MG63 (cell line): ENCODE measurements around the gene BSND. TPM values are rescaled to one million over a fixed set of nuclear protein-coding genes. Genes with fewer than 3 reads are reported as not detected.

Experiments used
- DNase-seq: peaks from one replicate; pipeline ENCODE4 v3.0.0-alpha.2; 2020
- H3K27me3 ChIP-seq: fragments of 250-450 bp; sonication (Bioruptor Pico); 2 replicates; pipeline ENCODE4 v1.5.1; 2020; ENCODE audit warnings: mild to moderate bottlenecking, moderate library complexity
- H3K36me3 ChIP-seq: fragments of 250-450 bp; sonication (Bioruptor Pico); 2 replicates; pipeline ENCODE4 v1.5.1; 2020; ENCODE audit warnings: mild to moderate bottlenecking, moderate library complexity
- H3K4me3 ChIP-seq: fragments of 250-450 bp; sonication (Bioruptor Pico); 2 replicates; pipeline ENCODE4 v1.5.1; 2020; ENCODE audit warnings: mild to moderate bottlenecking, moderate library complexity
- H3K9me3 ChIP-seq: fragments of 250-450 bp; sonication (Bioruptor Pico); 2 replicates; pipeline ENCODE4 v1.5.1; 2020; ENCODE audit warnings: mild to moderate bottlenecking, moderate library complexity
- total RNA-seq: library from RNA; depleted of rRNA; stranded (reverse); fragments of >200 nt; shearing (Covaris generic); gene quantifications from 2 replicates; pipeline ENCODE4 v1.2.3, GENCODE V29; 2014; ENCODE audit warnings: low replicate concordance

Gene BSND
- total RNA-seq, 1 experiment from 2014 or later: not detected

DNA sequence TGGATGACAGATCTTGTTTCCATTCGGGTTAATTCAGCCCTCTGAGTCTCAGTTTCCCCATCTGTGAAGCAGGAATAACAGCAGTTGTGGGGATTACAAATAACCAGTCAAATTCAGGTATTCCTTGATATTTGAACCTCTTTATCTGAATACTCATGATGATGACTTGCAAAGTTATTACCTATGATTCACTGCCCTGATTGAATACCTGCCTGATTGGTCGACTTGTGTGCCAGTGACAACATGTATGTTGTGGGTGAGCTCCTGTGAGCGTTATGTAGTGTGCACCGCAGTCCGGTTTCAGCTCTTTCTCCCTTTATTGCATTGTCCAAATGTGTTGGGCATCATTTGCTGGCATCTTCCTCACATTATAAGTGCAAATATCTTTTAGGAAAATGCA is 27.8 kb upstream of the BSND start:
- H3K27me3 ChIP-seq: no peaks in the 10 kb centered on the region
- DNase-seq: no peak
- no peaks in the 10 kb centered on the region for H3K9me3 ChIP-seq
- H3K36me3 ChIP-seq: no peaks in the 10 kb centered on the region
- H3K4me3 ChIP-seq: no peak overlapping the region

DNA sequence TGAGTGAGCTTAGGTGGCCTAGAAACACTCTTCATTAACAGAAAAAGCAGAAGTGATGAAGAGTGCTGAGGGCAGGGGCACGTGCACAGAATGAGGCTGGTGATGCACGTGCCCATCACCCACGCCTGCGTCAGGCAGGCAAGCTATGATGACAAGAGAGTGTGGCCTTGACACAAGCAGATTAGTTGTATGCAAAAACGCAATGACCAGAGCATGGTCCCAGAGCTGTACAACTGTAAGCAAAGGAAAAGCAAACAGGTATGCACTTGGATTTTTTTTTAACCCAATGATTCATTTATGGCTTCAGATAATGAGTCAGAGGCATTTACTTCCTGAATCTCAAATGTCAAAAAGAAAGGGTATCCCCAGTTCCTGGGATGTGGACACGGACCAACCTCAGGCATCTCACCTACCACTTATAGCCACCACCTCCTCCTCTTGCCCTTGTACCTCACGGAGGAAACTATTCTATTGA is 27.4 kb upstream of the BSND start:
- DNase-seq: no peak
- H3K9me3 ChIP-seq: no peaks in the 10 kb centered on the region

DNA sequence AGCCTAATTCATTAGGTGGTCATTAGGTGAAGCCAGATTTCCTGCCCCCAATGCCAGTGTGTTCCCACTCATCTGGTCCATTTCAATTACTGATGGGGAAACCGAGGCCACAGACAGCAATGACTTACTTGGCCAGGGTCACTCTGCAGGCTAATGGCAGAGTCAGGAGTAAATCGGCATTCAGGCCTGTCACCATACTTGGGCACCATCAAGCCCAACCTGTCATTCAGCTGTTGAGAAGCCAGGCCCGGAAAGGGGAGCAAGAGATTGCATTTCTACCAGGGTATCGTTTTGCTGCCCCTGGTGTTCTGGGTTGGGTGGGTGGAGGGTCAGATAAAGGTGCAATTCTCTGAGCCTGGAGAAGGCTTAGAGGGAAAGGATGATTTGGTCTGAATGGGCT is 26.3 kb upstream of the BSND start:
- H3K36me3 ChIP-seq: no peaks in the 10 kb centered on the region
- DNase-seq: no peak
- no peak overlapping the region for H3K4me3 ChIP-seq
- H3K27me3 ChIP-seq: no peaks in the 10 kb centered on the region
- no peaks in the 10 kb centered on the region for H3K9me3 ChIP-seq

More for the DNA sequence above, 27.4 kb upstream of the BSND start:
- no peak overlapping the region for H3K4me3 ChIP-seq
- H3K36me3 ChIP-seq: no peaks in the 10 kb centered on the region
- no peaks in the 10 kb centered on the region for H3K27me3 ChIP-seq

DNA sequence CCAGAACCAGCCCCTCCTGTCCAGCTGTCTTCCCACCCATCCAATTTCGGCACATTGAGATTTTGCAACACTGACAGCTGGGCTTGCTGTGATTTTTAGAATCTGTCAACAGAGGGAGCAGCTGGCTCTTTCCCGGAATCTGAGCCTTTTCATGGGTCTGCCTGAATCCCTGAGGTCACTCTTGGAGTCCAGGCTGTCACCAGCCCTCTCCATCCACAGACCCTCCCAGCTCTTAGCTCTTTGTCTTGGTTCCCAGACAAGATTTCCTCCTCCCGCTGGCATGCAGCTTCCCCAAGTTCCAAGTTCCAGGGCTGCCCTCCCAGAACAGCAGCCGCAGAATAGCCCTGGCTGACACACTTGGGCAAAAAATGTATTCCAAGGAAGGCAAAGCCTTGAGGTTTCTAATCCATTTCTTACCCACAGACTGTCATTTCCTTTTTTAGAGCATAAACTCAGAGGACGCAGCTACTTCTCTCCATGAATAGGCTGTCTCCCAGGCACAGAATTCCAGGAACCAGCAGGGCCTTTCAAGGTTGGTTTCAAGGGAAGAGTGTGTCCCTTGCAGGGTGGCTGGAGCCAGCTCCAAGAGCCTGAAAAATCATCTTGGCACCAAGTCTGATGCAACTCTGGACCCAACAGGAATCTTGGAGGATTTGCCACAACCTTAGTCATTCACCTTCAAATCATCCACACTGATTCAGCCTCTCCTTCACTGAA is 25.4 kb upstream of the BSND start:
- no peak overlapping the region for H3K4me3 ChIP-seq
- H3K27me3 ChIP-seq: no peaks in the 10 kb centered on the region
- no peaks in the 10 kb centered on the region for H3K9me3 ChIP-seq
- H3K36me3 ChIP-seq: no peaks in the 10 kb centered on the region
- DNase-seq: peak; percentile 74

DNA sequence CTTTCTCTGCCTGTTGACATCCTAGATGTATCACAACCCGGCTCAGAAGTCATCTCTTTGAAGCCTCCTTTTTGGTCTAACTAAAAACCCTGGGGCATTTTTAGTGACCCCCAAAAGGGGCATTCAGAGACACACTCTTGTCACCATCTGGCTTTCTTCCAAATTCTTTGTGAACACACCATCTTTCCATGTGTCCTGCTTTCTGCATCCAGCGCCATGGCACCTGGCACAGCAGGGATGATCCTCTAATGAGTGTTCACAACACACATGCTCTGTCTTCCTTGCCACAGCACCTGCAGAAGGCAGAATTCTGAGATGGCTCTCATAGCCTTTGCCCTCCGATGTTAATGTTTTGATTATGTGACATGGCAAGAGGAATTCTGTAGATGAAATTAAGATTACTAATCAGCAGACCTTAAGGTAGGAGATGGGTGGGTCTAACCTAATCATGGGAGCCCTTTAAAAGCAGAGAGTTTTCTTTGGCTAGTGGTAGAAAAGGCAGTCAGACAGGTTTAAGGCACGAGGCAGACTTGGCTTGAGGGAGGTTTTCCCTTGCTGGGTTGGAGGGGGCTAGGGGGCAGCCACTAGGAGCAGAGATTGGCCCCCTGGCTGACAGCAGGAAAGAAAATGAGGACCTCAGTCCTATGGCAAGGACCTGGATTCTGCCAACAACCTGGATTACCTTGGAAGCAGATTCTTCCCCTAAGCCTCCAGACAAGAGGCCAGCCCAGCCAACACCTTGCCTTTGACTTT is 23.2 kb upstream of the BSND start:
- Histone ChIP-seq H3K36me3 (no peaks in the 10 kb centered on the region), H3K9me3 (no peaks in the 10 kb centered on the region), H3K27me3 (no peaks in the 10 kb centered on the region), H3K4me3 (no peak overlapping the region)
- DNase-seq: no peak

DNA sequence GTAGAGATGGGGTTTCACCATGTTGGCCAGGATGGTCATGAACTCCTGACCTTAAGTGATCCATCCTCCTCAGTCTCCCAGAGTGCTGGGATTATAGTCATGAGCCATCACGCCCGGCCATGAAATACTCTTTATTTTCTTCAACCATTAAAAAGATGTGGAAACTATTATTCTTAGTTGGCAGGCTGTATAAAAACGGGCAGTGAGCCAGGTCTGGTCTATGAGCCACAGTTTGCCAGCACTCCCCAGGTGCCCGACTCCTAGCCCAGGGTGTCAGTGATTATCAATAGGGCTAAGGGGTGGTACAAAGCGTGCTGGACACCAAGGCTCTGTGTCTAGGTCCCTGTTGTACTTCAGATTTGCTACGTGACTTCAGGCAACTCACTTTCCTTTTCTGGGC is 22.0 kb upstream of the BSND start:
- H3K9me3 ChIP-seq: no peaks in the 10 kb centered on the region
- no peak overlapping the region for H3K4me3 ChIP-seq
- no peaks in the 10 kb centered on the region for H3K27me3 ChIP-seq
- H3K36me3 ChIP-seq: no peaks in the 10 kb centered on the region
- peak; percentile 29 for DNase-seq

DNA sequence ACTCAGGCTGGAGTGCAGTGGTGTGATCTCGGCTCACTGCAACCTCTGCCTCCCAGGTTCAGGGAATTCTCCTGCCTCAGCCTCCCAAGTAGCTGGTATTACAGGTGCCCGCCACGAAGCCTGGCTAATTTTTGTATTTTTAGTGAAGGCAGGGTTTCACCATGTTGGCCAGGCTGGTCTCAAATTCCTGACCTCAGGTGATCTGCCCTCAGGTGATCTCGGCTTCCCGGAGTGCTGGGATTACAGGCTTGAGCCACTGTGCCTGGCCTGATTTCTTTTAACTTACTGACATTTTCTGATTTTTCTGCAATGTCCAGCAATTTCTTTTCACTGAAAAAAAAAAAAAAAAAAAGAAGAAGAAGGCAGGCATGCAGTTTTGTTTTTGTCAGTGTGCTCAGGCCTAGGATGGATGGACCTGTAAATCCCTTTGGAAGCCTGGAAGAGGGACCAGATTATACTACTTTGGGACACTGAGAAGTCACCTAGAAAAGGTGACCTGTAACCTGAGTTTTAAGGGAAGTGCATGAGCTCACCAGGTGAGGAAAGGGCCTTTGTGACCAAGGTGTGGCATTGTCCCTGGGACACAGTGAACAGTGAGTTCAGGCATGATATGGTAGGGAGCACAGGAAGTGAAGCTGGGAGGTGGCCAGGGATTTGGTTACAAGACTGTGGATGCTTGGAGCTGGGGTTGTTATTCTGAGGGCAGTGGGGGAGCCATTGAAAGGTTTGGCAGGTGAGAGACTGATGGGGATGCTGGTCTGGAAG is 21.0 kb upstream of the BSND start:
- Histone ChIP-seq H3K36me3 (no peaks in the 10 kb centered on the region), H3K4me3 (no peak overlapping the region), H3K9me3 (no peaks in the 10 kb centered on the region), H3K27me3 (no peaks in the 10 kb centered on the region)
- DNase-seq: no peak

DNA sequence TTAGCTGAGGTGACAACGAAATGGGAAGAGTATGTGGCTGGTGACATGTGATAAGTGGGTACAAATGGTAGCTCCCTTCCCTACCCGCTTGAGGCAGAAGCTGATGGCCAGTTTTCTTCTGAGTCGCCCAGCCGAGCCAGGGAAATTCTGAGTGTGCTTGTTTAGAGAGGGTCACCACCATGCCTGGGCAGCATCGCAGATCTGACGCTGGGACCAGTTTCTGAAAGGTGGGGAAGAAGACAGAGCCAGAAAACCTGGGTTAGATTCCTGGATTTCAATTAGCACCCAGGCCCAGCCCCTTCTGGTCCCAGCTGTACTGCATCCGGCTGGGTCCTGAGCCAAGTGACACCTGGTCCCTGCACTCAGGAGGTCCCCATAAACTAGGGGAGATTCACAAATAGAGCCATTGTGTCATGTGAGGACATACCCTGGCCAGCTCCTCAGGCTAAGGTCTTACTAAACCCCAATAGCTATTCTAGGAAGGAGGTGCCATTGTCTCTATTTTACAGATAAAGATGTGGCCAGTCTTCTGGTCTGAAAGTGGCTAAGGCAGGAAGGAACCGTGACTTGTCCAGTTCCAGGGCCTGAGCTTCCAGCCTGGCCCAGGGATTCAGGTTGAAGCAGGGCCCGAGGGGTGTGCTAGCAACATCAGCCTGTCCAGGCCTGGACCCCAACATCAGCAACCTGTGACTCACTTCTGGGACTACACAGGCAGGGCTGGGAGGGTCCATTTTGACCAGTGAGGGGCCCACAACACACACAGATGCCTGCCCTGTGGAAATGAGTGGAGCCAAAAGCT is 20.0 kb upstream of the BSND start:
- no peaks in the 10 kb centered on the region for H3K36me3 ChIP-seq
- DNase-seq: no peak
- H3K27me3 ChIP-seq: no peaks in the 10 kb centered on the region

DNA sequence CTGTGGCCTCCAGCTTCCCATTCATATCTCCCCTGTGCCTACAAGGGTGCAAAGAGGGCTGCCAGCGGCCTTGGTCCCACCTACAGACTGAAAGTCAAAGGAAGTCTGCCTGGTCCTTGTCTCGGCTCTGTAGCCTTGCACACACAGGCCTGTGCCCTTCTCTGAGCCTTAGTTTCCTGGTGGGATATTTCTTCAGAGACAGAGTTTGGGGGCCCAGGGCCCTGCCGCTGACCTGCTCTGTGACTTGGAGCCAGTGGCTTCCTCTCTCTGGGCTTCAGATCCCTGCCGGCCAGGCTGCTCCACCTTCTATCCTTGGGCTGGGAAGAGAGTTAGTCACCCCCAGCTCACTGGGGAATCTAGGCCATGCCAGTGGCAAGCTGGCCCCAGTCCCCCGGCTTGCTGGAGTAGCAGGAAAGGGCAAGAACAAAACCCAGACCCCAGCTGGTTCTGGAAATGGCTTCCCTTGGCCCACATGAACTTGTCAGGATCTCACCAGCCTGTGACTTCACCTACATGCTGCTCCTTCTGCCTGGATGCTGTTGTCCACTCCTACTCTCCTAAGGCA is 19.3 kb upstream of the BSND start:
- H3K36me3 ChIP-seq: no peaks in the 10 kb centered on the region
- no peaks in the 10 kb centered on the region for H3K27me3 ChIP-seq
- no peaks in the 10 kb centered on the region for H3K9me3 ChIP-seq
- DNase-seq: peak; percentile 61
- no peak overlapping the region for H3K4me3 ChIP-seq

More for the DNA sequence above, 20.0 kb upstream of the BSND start:
- no peaks in the 10 kb centered on the region for H3K9me3 ChIP-seq
- no peak overlapping the region for H3K4me3 ChIP-seq

DNA sequence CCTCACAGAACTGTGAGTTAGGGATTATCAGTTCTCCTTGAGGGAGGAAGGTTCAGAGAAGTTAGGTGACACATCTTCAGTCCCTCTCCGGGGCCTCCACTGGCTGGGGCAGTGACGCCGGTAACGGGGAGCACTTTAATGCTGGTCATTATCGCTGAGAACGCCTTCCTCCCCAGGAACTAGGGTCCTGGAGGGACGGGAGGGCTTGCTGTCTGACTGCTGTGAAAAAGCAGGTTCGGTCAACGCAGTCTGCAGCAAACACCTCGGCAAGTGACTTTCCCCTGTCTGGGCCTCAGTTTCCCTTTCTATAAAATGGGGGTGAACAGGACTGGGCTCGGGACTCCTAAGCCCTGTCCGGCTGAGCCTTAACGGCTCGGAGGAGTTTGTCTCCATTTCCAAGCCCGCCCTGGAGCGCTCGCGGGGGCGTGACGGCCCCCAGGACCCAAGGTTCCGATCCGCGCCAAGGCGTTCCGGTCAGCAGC is 18.6 kb upstream of the BSND start:
- H3K27me3 ChIP-seq: no peaks in the 10 kb centered on the region
- DNase-seq: no peak
- H3K36me3 ChIP-seq: no peaks in the 10 kb centered on the region
- H3K9me3 ChIP-seq: no peaks in the 10 kb centered on the region
- no peak overlapping the region for H3K4me3 ChIP-seq

DNA sequence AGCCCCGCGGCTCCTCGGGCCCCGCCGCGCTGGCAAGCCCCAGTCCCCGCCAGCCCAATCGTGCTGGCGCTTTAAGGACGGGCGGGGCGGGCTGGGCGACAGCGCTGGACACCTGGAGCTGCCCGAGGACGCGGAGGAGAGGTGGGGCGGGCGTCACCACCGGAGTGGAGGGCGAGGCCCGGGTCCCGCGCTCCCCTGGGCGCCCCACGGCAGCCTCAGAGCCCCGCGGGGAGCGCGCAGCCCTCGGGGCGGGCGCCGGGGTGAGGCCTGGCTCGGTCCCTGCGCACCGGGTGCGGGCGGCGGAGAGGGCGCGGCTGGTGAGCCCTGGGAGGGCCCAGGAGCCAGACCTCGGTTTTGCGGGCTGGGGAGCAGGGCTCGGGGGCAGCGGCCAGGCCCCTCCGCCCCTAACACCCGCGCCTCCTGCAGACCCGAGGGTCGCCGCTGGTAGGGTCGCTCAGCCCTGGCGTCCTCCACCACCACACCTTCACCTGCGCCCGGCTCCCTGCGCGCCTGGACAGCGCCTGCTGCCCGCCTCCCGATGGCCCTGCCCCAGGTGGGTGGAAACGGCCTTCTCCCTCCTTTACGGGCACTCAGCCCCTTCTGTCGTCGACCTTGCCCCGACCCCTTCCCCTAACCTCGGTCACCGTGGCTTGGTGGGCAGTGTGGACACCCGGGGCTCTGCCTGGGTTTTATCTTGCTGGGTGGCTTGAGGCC is 18.0 kb upstream of the BSND start, which contains the start of gene TMEM61:
TMEM61 (plus strand) TSS at position 101 of the 714 bp plus-strand sequence; CDS start at position 539, 438 bp downstream.
- Histone ChIP-seq H3K27me3 (no peaks in the 10 kb centered on the region), H3K36me3 (no peaks in the 10 kb centered on the region), H3K4me3 (no peak within 1 kb of the TSS), H3K9me3 (no peaks in the 10 kb centered on the region)
- DNase-seq: no peak

DNA sequence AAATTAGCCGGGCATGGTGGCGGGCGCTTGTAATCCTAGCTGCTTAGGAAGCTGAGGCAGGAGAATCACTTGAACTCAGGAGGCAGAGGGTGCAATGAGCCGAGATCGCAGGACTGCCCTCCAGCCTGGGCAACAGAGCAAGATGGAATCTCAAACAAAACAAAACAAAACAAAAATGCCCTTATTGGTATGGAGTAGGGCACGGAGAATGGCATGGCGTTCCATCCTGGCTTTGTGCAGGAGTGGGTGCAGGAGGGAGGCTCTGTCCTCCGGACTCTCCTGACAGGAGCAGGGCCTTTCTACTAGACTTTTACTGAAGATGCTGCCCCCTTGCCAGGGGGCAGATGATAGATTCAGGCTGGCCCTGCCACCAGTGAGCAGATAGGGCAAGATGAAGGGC is 17.3 kb upstream of the BSND start:
- no peaks in the 10 kb centered on the region for H3K36me3 ChIP-seq
- no peak for DNase-seq
- no peaks in the 10 kb centered on the region for H3K27me3 ChIP-seq
- H3K9me3 ChIP-seq: no peaks in the 10 kb centered on the region
- H3K4me3 ChIP-seq: no peak overlapping the region

DNA sequence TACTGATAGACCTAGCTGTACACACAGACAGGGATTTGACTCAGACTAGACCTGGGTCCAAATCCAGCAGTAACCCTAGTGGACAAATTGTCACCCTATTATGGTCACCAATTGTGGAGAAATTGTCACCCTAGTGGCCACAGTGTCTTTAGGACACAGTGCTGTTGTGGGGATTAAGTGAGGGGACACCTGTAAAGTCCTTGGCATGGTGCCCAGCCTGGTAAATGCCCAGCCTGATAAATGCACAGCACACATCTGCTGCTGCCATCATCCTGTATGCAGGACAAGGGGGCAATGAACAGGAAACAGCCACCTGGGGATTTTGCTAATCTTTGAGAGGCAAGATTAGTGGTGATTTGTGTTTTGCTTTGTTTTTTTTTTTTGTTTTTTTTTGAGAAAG is 16.0 kb upstream of the BSND start:
- Histone ChIP-seq H3K4me3 (no peak overlapping the region), H3K36me3 (no peaks in the 10 kb centered on the region), H3K27me3 (no peaks in the 10 kb centered on the region), H3K9me3 (no peaks in the 10 kb centered on the region)
- no peak for DNase-seq

DNA sequence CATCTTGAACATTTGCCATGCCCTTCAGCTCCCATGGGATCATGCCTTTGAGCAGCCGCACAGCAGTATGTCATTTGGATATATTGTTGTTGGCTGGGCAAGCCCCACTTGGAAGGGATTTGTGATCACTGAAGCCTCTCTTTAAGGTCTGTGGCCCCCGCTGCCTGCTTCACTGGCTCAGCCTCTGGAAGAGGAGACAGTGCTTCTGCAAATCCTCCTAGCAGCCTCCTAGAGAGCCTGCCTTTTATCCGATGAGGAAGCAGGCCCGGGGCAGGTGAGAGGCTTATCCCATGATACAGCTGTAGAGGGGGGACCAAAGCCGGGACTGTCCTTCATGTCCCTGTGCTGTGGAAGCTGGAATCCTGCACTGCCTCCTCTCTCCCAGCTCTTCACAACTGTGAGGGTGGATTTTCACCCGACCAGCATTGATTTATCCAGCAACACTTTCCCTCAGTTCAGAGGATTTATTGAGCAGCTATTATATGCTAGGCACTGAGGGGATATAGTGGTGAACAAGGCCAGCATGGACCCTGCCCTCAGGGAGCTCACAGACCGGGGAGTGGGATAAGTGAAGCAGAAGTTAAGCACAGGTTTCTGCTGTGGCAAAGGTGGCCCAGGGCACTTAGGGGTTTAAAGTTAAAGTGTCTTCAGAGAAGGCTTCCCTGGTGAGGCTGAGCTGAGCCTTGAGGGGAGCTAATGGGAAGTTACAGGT is 14.4 kb upstream of the BSND start:
- Histone ChIP-seq H3K27me3 (no peaks in the 10 kb centered on the region), H3K4me3 (no peak overlapping the region), H3K36me3 (no peaks in the 10 kb centered on the region), H3K9me3 (no peaks in the 10 kb centered on the region)
- no peak for DNase-seq

DNA sequence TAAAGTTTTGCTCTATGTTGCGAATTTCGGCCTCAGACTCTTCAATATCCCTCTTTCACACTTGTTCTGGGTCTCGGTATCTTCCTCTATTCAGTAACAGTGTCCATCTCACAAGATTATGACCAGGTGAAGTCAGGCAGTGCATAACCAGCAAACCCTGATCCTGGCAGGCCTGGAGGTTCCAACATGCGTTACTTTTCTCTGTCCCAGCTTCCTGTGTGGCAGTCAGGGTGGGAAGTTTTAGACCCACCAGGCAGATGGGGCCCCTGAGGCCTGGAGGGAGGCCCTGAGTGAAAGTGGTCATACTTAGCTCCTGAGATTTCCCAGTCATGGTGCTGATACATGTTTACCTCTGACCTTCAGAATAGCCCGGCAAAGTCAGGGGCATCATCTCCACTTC is 13.2 kb upstream of the BSND start:
- Histone ChIP-seq H3K36me3 (no peaks in the 10 kb centered on the region), H3K9me3 (no peaks in the 10 kb centered on the region), H3K27me3 (no peaks in the 10 kb centered on the region), H3K4me3 (no peak overlapping the region)
- no peak for DNase-seq
